GM19467 (cell line): ENCODE data around the gene KNCN.

ENCODE experiments used
- ATAC-seq: cut with Tn5 transposase; IDR thresholded peaks from one replicate; pipeline ENCODE4 v1.9.1; 2021; ENCODE audit warnings: mild to moderate bottlenecking, moderate library complexity; ENCODE audit not compliant: unreplicated experiment

The KNCN gene

GRCh38 chr1:46546210-46546609 is 5.2 kb downstream of the KNCN start:
- ATAC-seq, result no peak

GRCh38 chr1:46545784-46546183 is 5.7 kb downstream of the KNCN start:
- no peak for ATAC-seq

- ATAC-seq, result no peak
Measured at GRCh38 chr1:46544561-46545240, 6.7 kb downstream of the KNCN start.

- ATAC-seq, result no peak
Measured at GRCh38 chr1:46543761-46544560, 7.5 kb downstream of the KNCN start.

GRCh38 chr1:46543382-46543760 is 8.1 kb downstream of the KNCN start:
- no peak for ATAC-seq

- no peak for ATAC-seq
Measured at GRCh38 chr1:46539972-46540371, 11.5 kb downstream of the KNCN start.

- ATAC-seq, result no peak
Measured at GRCh38 chr1:46538147-46538546, 13.3 kb downstream of the KNCN start.

GRCh38 chr1:46537651-46538050 is 13.8 kb downstream of the KNCN start:
- no peak for ATAC-seq

- no peak for ATAC-seq
Measured at GRCh38 chr1:46536527-46536926, 14.9 kb downstream of the KNCN start.

- no peak for ATAC-seq
Measured at GRCh38 chr1:46535063-46535462, 16.4 kb downstream of the KNCN start.

GRCh38 chr1:46533179-46533864 is 18.1 kb downstream of the KNCN start:
- no peak for ATAC-seq

- ATAC-seq, result no peak
Measured at GRCh38 chr1:46532498-46533178, 18.8 kb downstream of the KNCN start.

GRCh38 chr1:46532095-46532494 is 19.4 kb downstream of the KNCN start:
- ATAC-seq, result no peak

- ATAC-seq, result no peak
Measured at GRCh38 chr1:46530791-46531409, 20.5 kb downstream of the KNCN start.

GRCh38 chr1:46530311-46530710 is 21.1 kb downstream of the KNCN start:
- ATAC-seq, result no peak

GRCh38 chr1:46529031-46529630 is 22.3 kb downstream of the KNCN start:
- no peak for ATAC-seq

GRCh38 chr1:46528297-46528955 is 23.0 kb downstream of the KNCN start:
- ATAC-seq, result no peak

GRCh38 chr1:46527474-46528296 is 23.8 kb downstream of the KNCN start:
- no peak for ATAC-seq

GRCh38 chr1:46526691-46527291 is 24.7 kb downstream of the KNCN start:
- ATAC-seq, result no peak
